AG10803 (cell line): ENCODE data around the gene SMYD3.

Source experiments
- DNase-seq: peaks from one replicate; pipeline ENCODE4 v3.0.0; 2010; ENCODE audit warnings: low read depth
- H3K4me3 ChIP-seq: 2 replicates; pipeline ENCODE4 v1.5.1; 2011; ENCODE audit warnings: mild to moderate bottlenecking, low read length, control low read depth
- CTCF ChIP-seq: conservative IDR thresholded peaks from 2 replicates; pipeline ENCODE4 v1.5.1; 2011; ENCODE audit warnings: mild to moderate bottlenecking, low read length, control low read depth, inconsistent platforms

SMYD3 gene

DNA sequence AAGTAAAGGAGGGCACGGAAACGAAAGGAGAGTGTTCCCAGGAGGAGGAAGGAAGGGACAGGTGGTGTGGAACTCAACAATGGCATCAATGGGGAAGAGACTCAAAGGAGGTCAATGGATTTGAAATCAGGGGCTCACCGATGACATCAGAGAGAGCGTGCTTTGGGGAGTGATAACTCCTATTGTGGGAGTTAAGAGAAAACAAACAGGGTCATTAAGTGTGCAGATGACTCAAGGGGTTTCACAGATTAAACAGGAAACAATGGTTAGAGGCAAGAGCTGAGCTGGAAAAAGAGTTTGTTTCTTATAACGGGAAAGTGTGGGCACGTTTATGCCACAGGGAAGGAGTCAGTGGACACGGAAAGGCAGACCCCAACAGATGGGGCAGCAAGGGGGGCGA is 629.1 kb downstream of the SMYD3 start:
- no peak for TF ChIP-seq CTCF
- no peak overlapping the region for H3K4me3 ChIP-seq
- DNase-seq = no peak

GRCh38 chr1:245876586-245876985 is 630.5 kb downstream of the SMYD3 start:
- DNase-seq = no peak
- no peak for TF ChIP-seq CTCF

DNA sequence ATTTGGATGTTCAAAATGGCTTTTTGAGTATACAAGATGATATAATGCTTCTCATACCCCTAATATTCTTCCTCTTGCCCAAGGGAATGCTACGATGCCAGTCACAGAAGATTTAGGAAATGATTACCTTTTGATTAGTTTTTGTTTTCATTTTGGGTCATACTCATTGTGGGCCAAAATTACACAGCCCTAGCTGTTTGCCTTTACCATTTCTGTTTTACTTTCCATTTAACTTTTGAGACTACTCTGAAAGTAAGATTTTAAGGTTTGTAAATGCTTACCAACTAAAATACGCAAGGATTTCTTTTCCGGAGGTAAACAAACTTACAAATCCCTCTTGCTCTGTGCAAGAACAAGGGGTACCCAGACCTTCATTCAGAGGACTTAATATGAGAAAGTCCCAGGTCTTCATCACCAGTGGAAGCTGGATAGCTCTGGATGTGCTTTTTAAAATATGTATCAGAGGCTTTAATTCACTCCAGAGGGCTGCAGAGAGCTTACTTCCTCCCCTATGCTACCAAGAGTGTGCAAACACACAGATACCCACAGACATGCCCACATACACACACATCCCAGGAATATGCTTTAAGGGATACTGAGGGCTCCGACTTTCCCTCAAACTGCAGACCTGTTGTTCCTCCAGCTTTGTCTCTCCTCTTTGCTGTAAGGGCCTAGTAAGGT is 631.4 kb downstream of the SMYD3 start:
- TF ChIP-seq CTCF = no peak
- no peak overlapping the region for H3K4me3 ChIP-seq
- no peak for DNase-seq

More at GRCh38 chr1:245876586-245876985, 630.5 kb downstream of the SMYD3 start:
- no peak overlapping the region for H3K4me3 ChIP-seq

- DNase-seq = peak; percentile 100
- no peak for TF ChIP-seq CTCF
- H3K4me3 ChIP-seq = no peak overlapping the region
Measured at GRCh38 chr1:245874942-245875580, 632.0 kb downstream of the SMYD3 start.

- no peak overlapping the region for H3K4me3 ChIP-seq
- no peak for TF ChIP-seq CTCF
- DNase-seq = peak; percentile 35
Measured at GRCh38 chr1:245873883-245874671, 633.0 kb downstream of the SMYD3 start.

DNA sequence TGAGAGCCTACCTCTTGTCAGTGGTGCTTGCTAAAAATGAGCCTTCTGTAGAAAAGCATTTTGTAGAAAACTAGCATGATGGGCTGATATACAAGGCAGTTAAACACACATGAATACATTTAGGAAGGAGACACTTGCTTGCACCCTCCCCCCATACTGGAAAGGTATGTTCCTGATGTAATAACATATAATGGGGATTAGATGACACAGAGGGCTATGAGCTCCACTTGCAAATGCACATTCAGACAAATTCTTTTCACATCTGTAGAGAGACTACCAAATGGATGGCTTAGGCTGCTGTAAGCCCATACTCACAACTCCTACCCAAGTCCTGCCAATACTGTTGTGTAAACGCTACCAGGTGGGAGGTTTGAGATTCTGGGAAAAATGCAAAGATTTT is 634.0 kb downstream of the SMYD3 start:
- peak; percentile 66 for DNase-seq
- H3K4me3 ChIP-seq = no peak overlapping the region
- TF ChIP-seq CTCF = no peak
